Measurements from ENCODE around the gene GDNF.

GDNF gene

DNA sequence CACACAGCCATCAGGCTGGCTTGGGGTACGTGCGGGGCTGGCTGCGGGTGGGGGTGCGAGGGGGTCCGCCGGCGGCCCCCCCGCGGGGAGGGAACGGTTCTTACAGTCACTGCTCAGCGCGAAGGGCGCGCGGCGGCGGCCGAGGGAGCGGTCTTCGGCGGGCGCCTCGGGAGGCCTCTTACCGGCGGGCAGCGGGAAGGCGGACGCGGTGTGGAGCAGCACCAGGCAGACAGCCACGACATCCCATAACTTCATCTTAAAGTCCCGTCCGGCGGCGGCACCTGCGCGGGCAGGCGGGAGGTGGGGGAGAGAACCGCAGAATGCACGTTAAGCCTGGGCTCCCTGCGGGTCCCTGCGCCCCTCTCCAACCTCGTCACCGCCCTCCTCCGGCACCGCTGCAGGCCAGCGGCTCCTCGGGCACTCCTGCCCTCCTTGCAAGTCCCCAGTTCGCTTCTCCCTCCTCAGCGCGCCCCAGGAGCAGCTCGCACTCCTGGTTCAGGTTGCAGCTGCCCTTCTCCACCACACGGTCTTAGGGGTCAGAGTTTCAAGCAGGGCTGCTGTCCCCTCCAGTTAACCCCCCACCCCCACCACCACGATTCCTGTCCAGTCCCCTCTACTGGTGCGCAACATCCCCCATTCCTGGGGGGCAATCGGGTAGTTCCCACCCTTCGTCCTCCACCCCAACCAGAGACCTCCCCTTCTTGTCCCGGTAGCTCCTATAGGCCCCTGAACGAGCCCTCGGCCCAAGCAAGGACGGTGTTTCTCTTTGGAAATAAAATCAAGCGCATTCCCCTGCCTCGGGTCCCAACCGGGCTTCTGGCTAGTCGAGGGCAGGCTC lies 5.1 kb downstream of the GDNF start:
- no peak for DNase-seq (ENCODE audit: low read depth)
- no peak overlapping the region for H3K4me3 ChIP-seq (ENCODE audit: low read length)
- TF ChIP-seq, protein P1, sequence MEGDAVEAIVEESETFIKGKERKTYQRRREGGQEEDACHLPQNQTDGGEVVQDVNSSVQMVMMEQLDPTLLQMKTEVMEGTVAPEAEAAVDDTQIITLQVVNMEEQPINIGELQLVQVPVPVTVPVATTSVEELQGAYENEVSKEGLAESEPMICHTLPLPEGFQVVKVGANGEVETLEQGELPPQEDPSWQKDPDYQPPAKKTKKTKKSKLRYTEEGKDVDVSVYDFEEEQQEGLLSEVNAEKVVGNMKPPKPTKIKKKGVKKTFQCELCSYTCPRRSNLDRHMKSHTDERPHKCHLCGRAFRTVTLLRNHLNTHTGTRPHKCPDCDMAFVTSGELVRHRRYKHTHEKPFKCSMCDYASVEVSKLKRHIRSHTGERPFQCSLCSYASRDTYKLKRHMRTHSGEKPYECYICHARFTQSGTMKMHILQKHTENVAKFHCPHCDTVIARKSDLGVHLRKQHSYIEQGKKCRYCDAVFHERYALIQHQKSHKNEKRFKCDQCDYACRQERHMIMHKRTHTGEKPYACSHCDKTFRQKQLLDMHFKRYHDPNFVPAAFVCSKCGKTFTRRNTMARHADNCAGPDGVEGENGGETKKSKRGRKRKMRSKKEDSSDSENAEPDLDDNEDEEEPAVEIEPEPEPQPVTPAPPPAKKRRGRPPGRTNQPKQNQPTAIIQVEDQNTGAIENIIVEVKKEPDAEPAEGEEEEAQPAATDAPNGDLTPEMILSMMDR (conservative IDR thresholded peaks at IDR 0.05; ENCODE audit: low read depth, low read length), result no peak

DNA sequence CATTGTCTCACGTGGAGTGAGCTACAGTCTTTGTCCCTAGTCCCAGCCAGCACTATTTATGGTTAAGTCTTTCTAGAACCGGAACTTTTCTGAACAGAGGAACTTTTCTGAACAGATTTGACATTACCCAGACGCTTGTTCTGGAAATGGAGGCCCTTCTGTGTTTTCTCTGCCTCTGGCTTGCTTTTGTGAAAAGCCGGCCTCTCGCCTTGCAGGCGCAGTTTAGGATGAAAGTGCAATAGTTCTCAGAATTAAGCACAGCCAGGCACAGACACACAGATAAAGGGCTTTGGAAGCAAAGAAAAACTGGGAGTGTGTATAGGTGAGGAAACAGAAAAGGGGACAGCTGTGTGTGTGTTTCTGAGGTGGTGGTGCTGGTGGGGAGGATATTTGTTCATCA lies 5.9 kb downstream of the GDNF start:
- no peak for DNase-seq (ENCODE audit: low read depth)
- TF ChIP-seq, protein P1 (conservative IDR thresholded peaks at IDR 0.05; ENCODE audit: low read depth, low read length), result no peak
- H3K4me3 ChIP-seq (ENCODE audit: low read length), result no peak overlapping the region

DNA sequence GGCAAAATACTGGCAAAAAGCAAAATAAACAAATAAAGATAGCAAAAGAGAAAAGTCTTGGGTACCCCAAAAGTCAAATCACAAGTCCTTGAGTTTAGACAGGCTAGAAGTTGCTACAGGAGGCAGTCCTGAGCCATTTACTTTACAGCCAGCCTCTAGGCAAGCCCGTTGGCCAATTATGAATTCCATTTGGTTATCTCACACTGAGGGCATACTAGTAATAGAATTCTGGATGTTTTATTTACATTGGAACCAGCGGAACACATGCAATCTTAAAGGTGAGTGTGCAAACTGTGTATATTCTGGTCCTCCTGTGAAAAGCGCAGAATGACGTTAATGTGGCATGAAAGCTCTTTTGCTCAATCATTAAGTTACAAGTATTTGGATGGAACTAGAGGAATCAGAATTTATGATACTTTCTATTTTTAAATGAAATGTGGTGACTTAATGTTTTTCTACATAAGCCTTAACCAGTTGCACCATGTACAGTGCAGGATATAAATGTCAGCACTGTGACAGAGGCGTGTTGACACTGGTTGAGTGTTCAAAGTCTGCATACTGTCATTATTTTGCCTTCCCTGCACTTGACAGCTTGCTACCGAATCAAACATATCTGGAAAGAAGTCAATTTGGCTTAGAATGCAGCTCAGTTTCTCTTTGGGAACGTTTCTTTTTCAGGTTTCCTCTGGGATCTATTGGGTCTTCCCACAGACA lies 7.9 kb downstream of the GDNF start:
- no peak for DNase-seq (ENCODE audit: low read depth)
- TF ChIP-seq, protein P1 (conservative IDR thresholded peaks at IDR 0.05; ENCODE audit: low read depth, low read length), result no peak
- H3K4me3 ChIP-seq (ENCODE audit: low read length), result no peak overlapping the region

DNA sequence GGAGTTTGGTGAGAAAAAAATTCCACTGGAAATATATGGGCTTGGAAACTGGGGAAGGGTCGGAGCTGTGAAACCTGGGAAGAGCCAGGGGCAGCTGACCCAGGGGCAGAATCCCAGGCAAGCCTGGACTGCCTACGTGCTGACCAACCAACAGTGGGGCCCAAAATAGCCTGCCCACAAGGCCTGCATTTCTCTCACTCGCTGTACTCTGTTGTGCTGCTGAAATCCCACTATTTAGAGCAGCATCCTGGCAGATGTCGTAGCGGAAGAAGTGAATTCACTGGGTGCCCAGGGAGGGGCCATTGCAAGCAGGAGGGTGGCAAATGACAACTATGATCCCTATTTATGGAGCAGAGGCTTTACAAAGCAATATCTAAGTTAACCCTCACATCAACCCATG lies 9.5 kb downstream of the GDNF start:
- H3K4me3 ChIP-seq (ENCODE audit: low read length), result no peak overlapping the region
- TF ChIP-seq, protein P1 (conservative IDR thresholded peaks at IDR 0.05; ENCODE audit: low read depth, low read length), result no peak
- no peak for DNase-seq (ENCODE audit: low read depth)

DNA sequence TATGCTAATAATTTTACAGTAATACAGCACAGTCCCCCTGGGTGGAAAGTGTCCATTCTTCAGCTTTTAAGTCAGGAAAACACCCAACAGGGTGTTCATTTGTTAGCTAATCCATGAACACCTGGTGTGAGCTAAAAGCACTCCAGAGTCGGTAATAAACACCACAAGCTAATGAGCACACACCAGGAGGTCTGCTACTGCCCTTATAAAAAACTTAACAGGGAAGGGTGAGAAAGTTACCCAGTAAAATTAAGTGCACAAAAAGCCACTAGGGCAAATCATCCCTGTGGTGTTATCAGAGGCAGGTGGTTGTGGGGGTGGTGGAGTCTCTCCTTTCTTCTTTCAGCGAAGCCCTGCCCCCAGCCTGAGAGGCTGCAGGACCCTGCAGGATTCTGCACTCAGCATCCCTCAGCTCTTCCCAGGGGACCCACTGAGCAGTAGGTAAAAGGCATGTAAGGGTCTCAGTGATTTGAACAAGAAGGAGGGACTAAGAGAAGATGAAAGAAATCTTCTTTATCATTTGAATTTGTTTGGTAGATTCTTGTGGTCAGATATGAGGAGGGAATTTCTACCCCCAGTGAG lies 14.4 kb downstream of the GDNF start:
- TF ChIP-seq, protein P1 (conservative IDR thresholded peaks at IDR 0.05; ENCODE audit: low read depth, low read length), result no peak
- no peak overlapping the region for H3K4me3 ChIP-seq (ENCODE audit: low read length)
- no peak for DNase-seq (ENCODE audit: low read depth)

DNA sequence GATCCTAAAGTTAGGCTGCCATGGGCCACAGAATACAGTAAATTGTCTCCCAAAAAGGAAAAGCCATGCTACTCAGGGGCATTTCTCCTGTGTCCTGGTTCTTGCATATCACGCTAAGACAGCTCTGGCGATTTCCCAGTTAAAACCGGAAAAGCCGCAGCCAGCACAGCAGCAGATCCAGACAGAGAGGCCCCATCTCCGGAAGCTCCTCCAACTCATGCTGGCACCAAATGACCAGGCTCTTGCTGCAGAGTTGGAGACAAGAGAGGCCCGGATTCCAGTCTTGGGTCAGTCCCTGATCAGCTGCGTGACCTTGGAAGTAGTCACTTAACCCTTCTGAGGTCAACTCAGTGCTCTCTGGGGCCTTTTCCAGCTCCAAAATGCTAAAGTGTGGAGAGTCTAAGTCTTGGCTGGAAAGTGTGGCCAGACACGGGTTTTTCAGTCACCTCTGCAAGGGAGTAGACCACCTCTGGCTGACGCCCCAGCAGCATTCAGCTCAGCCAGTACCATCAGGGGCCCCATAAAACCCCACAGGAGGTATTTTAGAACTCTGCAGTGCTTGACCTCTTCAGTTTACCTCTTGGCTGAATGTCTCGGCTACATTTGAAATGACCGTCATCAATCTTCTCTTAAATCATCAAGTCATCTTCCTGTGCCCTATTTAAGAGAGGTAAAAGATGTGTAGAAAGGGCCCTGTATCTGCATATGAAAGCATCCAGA lies 16.2 kb downstream of the GDNF start:
- DNase-seq (ENCODE audit: low read depth), result no peak
- no peak overlapping the region for H3K4me3 ChIP-seq (ENCODE audit: low read length)
- TF ChIP-seq, protein P1 (conservative IDR thresholded peaks at IDR 0.05; ENCODE audit: low read depth, low read length), result no peak

All from retinal pigment epithelial cell (primary cell).